ENCODE measurements around the gene LRFN5.

Gene LRFN5

DNA sequence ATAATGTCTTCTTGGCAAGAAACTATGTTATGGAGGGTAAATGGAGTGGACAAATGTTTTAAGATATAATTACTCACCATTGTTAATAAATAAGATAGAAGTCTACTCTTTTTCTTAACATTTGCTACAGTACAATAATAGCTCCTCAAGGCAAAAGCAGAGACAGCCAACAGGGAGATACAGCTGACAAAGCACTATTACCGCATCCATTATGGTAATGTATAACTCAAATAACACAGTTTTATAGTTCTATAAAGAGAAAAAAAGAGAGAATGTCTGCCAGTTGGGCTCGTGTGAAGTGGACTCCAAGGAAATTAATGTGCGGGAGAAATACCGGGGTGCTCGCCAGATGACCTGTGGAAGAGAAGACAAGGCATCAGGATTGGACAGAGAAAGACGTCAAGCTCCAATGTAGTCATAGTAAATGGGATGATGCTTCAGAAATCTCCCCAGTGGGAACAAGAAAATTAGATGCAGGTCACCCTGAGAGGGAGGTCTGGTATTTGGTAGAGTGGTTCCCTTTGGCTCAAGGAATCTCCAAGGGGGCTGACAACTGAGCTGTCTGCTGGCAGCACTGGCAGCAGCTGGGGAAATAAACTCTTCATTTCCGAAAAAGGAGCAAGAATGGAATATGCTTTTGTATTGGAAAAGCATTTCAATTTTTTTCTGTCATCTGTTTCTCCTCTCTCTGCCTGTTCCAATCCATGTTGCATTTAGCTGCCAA, 343.9 kb downstream of the LRFN5 start:
- H3K36me3 ChIP-seq (ENCODE audit: insufficient read depth, low read length) = no peaks in the 10 kb centered on the region
- no peaks in the 10 kb centered on the region for H3K4me1 ChIP-seq (ENCODE audit: insufficient read depth, low read length)

More for the DNA sequence above, 343.9 kb downstream of the LRFN5 start:
- Histone ChIP-seq H3K4me2 (ENCODE audit: insufficient read depth, low read length) (no peak overlapping the region), H4K20me1 (ENCODE audit: insufficient read depth, low read length) (no peaks in the 10 kb centered on the region), H3K9ac (ENCODE audit: low read depth, low read length) (no peak overlapping the region), H3K4me3 (ENCODE audit: low read depth in 1 of 2, low read length in 2 of 2) (no peak overlapping the region), H2AFZ (ENCODE audit: low read depth, low read length) (no peak overlapping the region), H3K79me2 (ENCODE audit: insufficient read depth, low read length) (no peaks in the 10 kb centered on the region), H3K9me3 (ENCODE audit: insufficient read depth, low read length, severe bottlenecking) (no peaks in the 10 kb centered on the region), H3K27ac (ENCODE audit: low read length) (no peak overlapping the region), H3K27me3 (ENCODE audit: insufficient read depth, low read length, poor library complexity) (no peaks in the 10 kb centered on the region)
- no peak for DNase-seq
- ATAC-seq (ENCODE audit: insufficient read depth, low read depth) = no peak
- TF ChIP-seq, protein P1, sequence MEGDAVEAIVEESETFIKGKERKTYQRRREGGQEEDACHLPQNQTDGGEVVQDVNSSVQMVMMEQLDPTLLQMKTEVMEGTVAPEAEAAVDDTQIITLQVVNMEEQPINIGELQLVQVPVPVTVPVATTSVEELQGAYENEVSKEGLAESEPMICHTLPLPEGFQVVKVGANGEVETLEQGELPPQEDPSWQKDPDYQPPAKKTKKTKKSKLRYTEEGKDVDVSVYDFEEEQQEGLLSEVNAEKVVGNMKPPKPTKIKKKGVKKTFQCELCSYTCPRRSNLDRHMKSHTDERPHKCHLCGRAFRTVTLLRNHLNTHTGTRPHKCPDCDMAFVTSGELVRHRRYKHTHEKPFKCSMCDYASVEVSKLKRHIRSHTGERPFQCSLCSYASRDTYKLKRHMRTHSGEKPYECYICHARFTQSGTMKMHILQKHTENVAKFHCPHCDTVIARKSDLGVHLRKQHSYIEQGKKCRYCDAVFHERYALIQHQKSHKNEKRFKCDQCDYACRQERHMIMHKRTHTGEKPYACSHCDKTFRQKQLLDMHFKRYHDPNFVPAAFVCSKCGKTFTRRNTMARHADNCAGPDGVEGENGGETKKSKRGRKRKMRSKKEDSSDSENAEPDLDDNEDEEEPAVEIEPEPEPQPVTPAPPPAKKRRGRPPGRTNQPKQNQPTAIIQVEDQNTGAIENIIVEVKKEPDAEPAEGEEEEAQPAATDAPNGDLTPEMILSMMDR (IDR thresholded peaks at IDR 0.05; ENCODE audit: borderline replicate concordance, extremely low read depth, low read length, poor library complexity, severe bottlenecking) = no peak
- TF ChIP-seq EZH2 (IDR thresholded peaks at IDR 0.05; ENCODE audit: borderline replicate concordance, low read depth, low read length, severe bottlenecking) = no peak

Data from DND-41 (cell line).